Measurements from ENCODE around the gene LPP.

LPP gene

DNA sequence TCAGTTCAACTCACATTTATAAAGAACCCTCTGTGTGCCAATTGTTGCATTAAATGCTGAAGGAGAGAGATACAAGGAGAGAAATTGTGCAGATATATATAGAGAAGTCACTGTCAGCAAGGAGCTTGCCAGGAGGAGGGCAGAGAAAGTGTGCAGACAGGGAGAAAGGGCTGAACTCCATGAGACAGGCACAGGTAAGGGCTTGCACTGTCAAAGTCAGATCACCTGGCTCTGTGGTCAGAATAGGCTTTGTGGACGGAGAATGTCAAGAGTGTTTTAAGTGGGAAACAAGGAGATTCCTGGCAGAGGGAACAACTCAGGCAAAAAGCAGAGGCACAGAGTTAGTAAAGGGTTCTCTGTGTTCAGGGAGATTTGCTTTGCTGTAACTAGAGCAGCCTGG lies 714.8 kb downstream of the LPP start:
- DNase-seq, result no peak

- no peak for DNase-seq
These were observed 715.7 kb downstream of the LPP start for GRCh38 chr3:188869628-188870027.

- DNase-seq, result no peak
These were observed 716.5 kb downstream of the LPP start for GRCh38 chr3:188870431-188870830.

- no peak for DNase-seq
These were observed 720.6 kb downstream of the LPP start for GRCh38 chr3:188874576-188874975.

- no peak for DNase-seq
These were observed 721.5 kb downstream of the LPP start for GRCh38 chr3:188875413-188875812.

DNA sequence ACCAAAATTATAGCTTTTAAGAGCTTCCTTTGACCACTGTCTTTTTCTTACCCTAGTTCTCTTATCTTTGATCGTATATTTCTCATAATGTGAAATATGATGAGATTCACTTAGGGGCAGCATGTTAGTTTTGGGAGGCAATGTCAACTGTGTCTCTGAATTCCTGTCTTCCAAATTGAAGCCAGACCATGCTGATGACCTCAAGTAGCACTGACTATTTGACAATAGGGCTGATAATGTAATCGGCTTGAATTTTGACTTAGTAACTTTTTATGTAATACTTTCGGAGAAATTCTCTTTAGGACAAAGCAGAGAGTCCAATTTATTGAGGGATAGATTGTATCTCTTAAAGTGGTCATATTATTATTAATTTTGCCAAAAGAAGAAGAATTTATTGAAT lies 722.4 kb downstream of the LPP start:
- no peak for DNase-seq

GRCh38 chr3:188877381-188877780 lies 723.4 kb downstream of the LPP start:
- DNase-seq, result no peak

- DNase-seq, result no peak
These were observed 724.1 kb downstream of the LPP start for GRCh38 chr3:188878076-188878475.

DNA sequence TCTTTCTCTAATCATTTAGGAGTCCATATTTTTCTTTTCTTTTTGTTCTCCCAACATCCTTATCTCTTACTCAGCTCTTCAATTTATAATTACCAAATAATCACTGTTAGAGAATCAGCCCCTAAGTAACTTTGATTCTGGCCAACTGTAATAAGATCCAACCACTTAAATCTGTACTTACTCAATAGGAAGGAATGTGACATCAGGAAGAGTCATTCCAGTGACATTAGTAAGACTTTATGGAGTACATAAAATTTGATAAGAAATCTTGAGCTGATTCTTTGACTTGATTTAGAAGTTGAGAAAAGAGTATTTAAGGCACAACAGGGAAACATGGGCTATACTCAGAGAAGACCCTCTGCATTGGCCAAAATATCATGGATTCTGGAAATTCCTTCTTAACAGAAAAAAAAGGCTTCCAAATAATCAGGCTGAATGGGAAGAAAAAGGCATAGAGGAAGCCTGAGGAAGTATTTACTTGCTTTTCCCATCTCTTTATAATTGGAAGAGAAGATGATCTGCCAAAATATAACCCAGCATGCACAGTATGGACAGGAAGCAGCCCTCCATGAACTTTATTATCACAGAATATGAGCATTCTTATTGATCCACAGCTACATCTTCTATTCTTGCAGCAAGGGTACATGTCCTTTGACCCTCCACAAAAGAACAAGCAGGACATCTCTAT lies 728.1 kb downstream of the LPP start:
- no peak for DNase-seq

DNA sequence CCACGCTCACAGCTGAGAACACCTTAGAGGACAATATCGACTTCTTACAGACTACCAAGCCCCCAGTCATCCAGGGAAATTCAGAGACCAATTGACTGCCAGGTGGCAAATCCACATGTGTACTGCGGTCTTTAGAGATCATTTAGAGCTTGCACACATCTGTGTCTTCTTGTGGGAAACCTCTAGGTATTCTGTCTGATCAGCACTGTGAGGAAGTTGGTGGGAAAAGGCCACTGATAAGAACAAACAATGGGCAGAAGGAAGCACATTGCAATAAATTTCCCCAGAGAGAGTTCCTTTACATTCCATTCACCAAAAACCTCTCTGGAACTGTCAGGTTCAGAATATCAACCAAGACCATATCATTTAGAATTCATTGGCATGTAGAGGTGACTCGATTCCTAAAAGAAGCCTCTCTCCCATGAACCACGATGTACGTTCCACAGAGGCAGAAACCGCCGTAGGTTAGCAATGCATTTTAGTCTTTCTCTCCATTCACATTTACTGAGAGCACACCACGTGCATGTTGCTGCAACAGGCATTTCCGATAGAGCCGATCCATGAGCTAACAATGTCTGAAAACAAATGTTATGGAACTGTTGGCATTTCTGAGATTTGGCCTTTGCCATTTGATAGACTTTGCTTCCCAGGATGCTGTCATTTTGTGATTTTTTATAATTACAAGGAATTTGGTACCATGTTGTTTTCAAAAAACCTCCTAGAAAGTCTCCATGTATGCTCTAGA lies 730.5 kb downstream of the LPP start:
- no peak for DNase-seq

GRCh38 chr3:188888321-188889053 lies 734.5 kb downstream of the LPP start:
- DNase-seq, result no peak

GRCh38 chr3:188889054-188889491 lies 735.1 kb downstream of the LPP start:
- no peak for DNase-seq

DNA sequence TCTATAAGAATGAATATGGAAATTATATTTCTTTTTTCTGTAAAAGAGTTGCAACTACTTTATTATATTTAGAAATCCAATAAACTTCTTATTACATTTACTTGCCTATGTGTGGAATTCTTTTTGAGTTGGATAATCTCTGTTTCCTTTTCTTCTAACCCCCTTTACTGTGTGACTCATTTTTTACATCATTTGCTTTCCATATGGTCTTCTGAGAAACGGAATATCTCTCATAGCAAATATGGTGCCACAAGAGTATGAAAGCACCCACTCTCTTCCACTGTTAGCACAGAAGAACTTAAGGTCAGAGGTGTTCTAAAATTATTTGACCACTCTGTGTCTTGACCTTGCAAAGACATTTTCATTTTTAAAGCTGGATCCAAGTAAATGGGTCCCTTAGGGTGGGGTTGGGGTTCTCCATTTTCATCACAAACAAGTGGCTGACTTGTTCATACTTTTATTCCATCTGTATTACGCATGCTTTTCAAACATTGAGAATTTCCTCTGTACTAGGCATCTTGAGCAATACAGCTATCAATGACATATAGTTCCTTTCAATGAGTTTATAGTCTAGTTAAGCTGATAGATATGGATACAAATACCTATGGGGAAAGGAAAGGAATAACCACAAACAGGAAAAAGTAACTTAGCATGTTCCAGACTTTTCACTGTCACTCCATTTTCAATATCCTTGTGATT lies 736.8 kb downstream of the LPP start:
- DNase-seq, result no peak

- DNase-seq, result no peak
These were observed 745.9 kb downstream of the LPP start for GRCh38 chr3:188899881-188900280.

GRCh38 chr3:188900421-188900951 lies 746.5 kb downstream of the LPP start:
- DNase-seq, result no peak

- no peak for DNase-seq
These were observed 747.2 kb downstream of the LPP start for GRCh38 chr3:188901126-188901525.

GRCh38 chr3:188901671-188902287 lies 747.8 kb downstream of the LPP start:
- no peak for DNase-seq

DNA sequence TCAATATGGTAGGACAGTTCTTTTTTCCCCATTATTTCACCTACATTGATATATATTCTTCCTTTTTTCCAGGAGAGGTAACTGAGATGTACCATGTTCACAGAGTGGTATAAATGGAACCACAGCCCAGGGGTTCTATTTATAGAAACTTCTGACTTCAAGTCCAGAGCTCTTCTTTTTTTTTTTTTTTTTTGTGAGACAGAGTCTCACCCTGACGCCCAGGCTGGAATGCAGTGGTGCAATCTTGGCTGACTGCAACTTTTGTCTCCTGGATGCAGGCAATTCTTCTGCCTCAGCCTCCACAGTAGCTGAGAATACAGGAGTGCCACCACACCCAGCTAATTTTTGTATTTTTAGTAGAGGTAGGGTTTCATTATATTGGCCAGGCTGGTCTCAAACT lies 750.7 kb downstream of the LPP start:
- no peak for DNase-seq

DNA sequence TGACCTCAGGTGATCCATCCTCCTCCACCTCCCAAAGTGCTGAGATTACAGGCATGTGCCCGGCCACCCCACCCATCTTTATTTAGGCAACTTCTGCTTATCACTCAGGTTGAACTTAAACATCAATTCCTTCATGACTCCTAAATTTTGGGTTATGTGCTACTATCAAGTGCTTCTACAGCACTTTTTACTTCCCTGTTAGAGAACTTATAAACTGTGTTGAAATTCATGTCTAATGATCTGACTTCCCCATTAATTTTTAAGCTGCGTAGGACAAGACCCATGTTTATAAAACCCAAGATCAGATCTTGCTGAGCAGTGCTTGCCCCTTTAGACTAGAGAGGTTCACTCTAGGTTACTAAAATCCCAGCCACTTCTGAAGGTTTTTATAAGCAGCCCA lies 751.6 kb downstream of the LPP start:
- DNase-seq, result no peak

GRCh38 chr3:188906236-188906635 lies 752.3 kb downstream of the LPP start:
- DNase-seq, result no peak

DNA sequence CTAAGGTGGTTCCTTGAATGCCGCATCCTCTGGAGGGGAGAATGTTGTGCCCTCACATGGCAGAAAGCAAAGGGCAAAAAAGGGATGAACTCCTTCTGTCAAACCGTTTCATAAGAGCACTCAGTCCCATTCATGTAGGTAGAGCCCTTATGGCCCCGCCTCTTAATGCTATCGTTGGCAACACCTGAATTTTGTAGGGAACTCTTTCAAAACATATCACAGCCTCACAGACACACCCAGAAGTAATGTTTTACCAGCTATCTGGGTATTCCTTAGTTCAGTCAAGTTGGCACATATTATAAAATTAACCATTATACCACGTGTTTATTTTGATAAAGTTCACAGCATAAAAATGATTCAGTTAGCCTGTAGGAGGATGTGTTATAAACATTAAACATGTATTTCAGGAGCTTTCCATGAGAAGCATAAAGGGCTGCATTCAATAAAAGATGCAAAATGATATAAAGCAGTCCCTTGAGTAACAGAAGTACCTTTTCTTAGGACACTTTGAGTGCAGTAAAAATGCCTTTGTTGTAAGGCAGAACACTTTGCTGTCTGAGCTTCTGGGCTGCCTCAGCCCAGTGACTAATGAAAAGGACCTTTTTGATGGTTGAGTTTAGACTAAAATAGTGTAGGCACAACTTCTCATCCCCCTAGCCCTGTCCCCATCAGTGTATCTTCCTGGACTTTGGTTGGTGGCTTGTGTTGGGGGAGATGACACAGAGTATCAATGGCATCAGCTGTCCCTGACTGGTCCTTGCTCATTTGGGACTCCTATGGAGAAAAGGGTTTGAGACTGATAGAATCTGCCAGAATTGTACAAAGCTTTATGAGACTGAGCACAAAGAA lies 754.3 kb downstream of the LPP start:
- no peak for DNase-seq
